PC-9 (cell line): ENCODE data around the gene FAM111A. TPM values are rescaled to one million over a fixed set of nuclear protein-coding genes. Genes with fewer than 3 reads are reported as not detected.
A peak's percentile ranks its signal among the peaks of the same experiment; 100 is the strongest.
"Not testable (repeated sequence)": the region's sequence is repeated elsewhere in the genome, so short reads cannot be mapped to it uniquely, and the experiment has no call there.

Experiments used
- Bru-seq: library from RNA; stranded (reverse); fragments of 400-500 nt; gene quantifications from one replicate; lab custom pipeline; 2021; lab: Mats Ljungman, UMichigan
- BruChase-seq, 2 experiments: library from RNA; stranded (reverse); fragments of 400-500 nt; gene quantifications; one replicate each; lab custom pipeline; 2021; lab: Mats Ljungman, UMichigan
- BruUV-seq: library from RNA; stranded (reverse); fragments of 400-500 nt; replicated peaks from 2 replicates; lab custom pipeline; 2021; lab: Mats Ljungman, UMichigan
- CTCF ChIA-PET: fragments of 300-600 bp; sonication (Branson Sonifier 250); formaldehyde crosslinking; loops from one replicate; lab custom pipeline; 2022; ENCODE audit warnings: antibody characterized with exemption; lab: Charles Lee
- POLR2A ChIA-PET: fragments of 300-600 bp; sonication (Branson Sonifier 250); formaldehyde crosslinking; loops from one replicate; lab custom pipeline; 2022; ENCODE audit warnings: antibody characterized with exemption; ENCODE audit not compliant: unreplicated experiment; lab: Charles Lee
- DNase-seq, 2 experiments: peaks; one replicate each; pipeline versions ENCODE4 v3.0.0 to v3.0.0-alpha.2; 2015 to 2022; ENCODE audit warnings: mixed read lengths in 1 of 2
- H2AFZ ChIP-seq: fragments of 200-600 bp; sonication (generic); 2 replicates; pipeline ENCODE4 v1.8.1; 2017; ENCODE audit warnings: antibody characterized with exemption
- H3F3A ChIP-seq: fragments of 200-600 bp; sonication (generic); 2 replicates; pipeline ENCODE4 v1.8.1; 2017; ENCODE audit warnings: antibody characterized with exemption, mild to moderate bottlenecking, low read depth; ENCODE audit not compliant: insufficient read depth
- H3K27ac ChIP-seq: fragments of 200-600 bp; sonication (generic); 2 replicates; pipeline ENCODE4 v1.6.1; 2016; ENCODE audit warnings: mixed run types
- H3K27me3 ChIP-seq: fragments of 200-600 bp; sonication (generic); 2 replicates; pipeline ENCODE4 v1.6.1; 2016; ENCODE audit warnings: low read depth, mixed run types; ENCODE audit not compliant: insufficient read depth
- H3K36me3 ChIP-seq: fragments of 200-600 bp; sonication (generic); 2 replicates; pipeline ENCODE4 v1.6.1; 2016; ENCODE audit warnings: low read depth, mixed run types
- H3K4me1 ChIP-seq: fragments of 200-600 bp; sonication (generic); replicated peaks from 2 replicates; pipeline ENCODE4 v1.6.1; 2016; ENCODE audit warnings: mixed run types; ENCODE audit not compliant: insufficient read depth
- H3K4me2 ChIP-seq: fragments of 200-600 bp; sonication (generic); 2 replicates; pipeline ENCODE4 v1.6.1; 2017; ENCODE audit warnings: mixed run types
- H3K4me3 ChIP-seq: fragments of 200-600 bp; sonication (generic); 2 replicates; pipeline ENCODE4 v1.6.1; 2016; ENCODE audit warnings: mixed run types
- H3K79me2 ChIP-seq: fragments of 200-600 bp; sonication (generic); 2 replicates; pipeline ENCODE4 v1.6.1; 2017; ENCODE audit warnings: low read depth, mixed run types
- H3K9me2 ChIP-seq: fragments of 200-600 bp; sonication (generic); 2 replicates; pipeline ENCODE4 v1.8.1; 2017; ENCODE audit warnings: mild to moderate bottlenecking; ENCODE audit not compliant: insufficient read depth
- H3K9me3 ChIP-seq: fragments of 200-600 bp; sonication (generic); 2 replicates; pipeline ENCODE4 v1.8.1; 2016; ENCODE audit warnings: low read depth; ENCODE audit not compliant: insufficient read depth
- H4K20me1 ChIP-seq: fragments of 200-600 bp; sonication (generic); 2 replicates; pipeline ENCODE4 v1.8.1; 2017; ENCODE audit not compliant: insufficient read depth
- EZH2 ChIP-seq: fragments of 200-600 bp; sonication (generic); IDR thresholded peaks from 2 replicates; pipeline ENCODE4 v1.8.0; 2017; ENCODE audit warnings: antibody characterized with exemption, low read depth
- intact Hi-C: fragments of 100-400 bp; cut with micrococcal nuclease; formaldehyde crosslinking; loops from one replicate; pipeline ENCODE4 v1.10.0; 2022; ENCODE audit not compliant: unreplicated experiment
- long read RNA-seq: library from polyadenylated mRNA; stranded (forward); transcript quantifications from one replicate; pipeline ENCODE4 v2.0.0, GENCODE V29; 2022
- total RNA-seq: library from RNA; stranded (reverse); gene quantifications from 2 replicates; pipeline ENCODE4 v1.2.3, GENCODE V29; 2021
- TF ChIP-seq, protein P1 (sequence below): fragments of 200-600 bp; sonication (generic); conservative IDR thresholded peaks from 2 replicates; pipeline ENCODE4 v1.6.1; 2017; ENCODE audit warnings: mixed run types, antibody characterized with exemption, mild to moderate bottlenecking, moderate library complexity

FAM111A gene
- 57.8 and 95.3 TPM in 2 replicates for total RNA-seq
- Bru-seq, nascent RNA = percentile 94 among the genes with signal in this experiment
- BruChase-seq, experiment 1, labeled RNA remaining after a 2-hour chase = percentile 96 among the genes with signal in this experiment
- BruChase-seq, experiment 2, labeled RNA remaining after a 6-hour chase = percentile 96 among the genes with signal in this experiment
- long read RNA-seq, transcript FAM111A-201 (4 exons, 3,592 nt) = major isoform, 20 of 57 reads
- long read RNA-seq, partial matches to known transcripts = 5 of 57 reads
- long read RNA-seq, other reads (novel, unspliced or antisense) = 27 of 57 reads

- BruUV-seq = TSS peak; percentile 35
- ChIA-PET CTCF (interaction anchor here (0.6 to 1.8 kb wide), 3 partner anchors 15 to 36 kb away, joined by 3 to 11 read pairs (median 3); partner anchors contain the start of gene DTX4), POLR2A (interaction anchor here (0.6 kb wide), 3 partner anchors 33 to 1476 kb away, joined by 3 to 5 read pairs (median 3); no protein-coding TSS in a partner anchor)
- peak; percentile 91 to 94 for DNase-seq
- Histone ChIP-seq H3F3A (peaks cover 29% of the 10 kb centered on the region), H3K9me3 (0 out of 2 replicates have a peak, but pooled peaks cover 2% of the 10 kb centered on the region), H3K79me2 (no peaks in the 10 kb centered on the region), H3K4me1 (peaks cover 37% of the 10 kb centered on the region), H4K20me1 (no peaks in the 10 kb centered on the region), H3K27ac (peak within 1 kb of the TSS; percentile 61), H3K27me3 (no peaks in the 10 kb centered on the region), H3K4me2 (peak within 1 kb of the TSS; percentile 78), H3K4me3 (peak within 1 kb of the TSS; percentile 72), H2AFZ (peak within 1 kb of the TSS; percentile 81), H3K9me2 (no peaks in the 10 kb centered on the region; the same call in 1 of the 2 replicates), H3K36me3 (peaks cover 7% of the 10 kb centered on the region; the same call in 1 of the 2 replicates)
- TF ChIP-seq, protein P1, sequence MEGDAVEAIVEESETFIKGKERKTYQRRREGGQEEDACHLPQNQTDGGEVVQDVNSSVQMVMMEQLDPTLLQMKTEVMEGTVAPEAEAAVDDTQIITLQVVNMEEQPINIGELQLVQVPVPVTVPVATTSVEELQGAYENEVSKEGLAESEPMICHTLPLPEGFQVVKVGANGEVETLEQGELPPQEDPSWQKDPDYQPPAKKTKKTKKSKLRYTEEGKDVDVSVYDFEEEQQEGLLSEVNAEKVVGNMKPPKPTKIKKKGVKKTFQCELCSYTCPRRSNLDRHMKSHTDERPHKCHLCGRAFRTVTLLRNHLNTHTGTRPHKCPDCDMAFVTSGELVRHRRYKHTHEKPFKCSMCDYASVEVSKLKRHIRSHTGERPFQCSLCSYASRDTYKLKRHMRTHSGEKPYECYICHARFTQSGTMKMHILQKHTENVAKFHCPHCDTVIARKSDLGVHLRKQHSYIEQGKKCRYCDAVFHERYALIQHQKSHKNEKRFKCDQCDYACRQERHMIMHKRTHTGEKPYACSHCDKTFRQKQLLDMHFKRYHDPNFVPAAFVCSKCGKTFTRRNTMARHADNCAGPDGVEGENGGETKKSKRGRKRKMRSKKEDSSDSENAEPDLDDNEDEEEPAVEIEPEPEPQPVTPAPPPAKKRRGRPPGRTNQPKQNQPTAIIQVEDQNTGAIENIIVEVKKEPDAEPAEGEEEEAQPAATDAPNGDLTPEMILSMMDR = no peak; the same call in 1 of the 2 replicates
- TF ChIP-seq EZH2 = no peak
- intact Hi-C loops = loop anchor here (1.0 to 10.0 kb wide), 5 partner anchors 30 to 1478 kb away; partner anchors contain the start of genes DTX4, FAM111B and ZDHHC5
These were observed at the start of gene FAM111A for GRCh38 chr11:59142530-59143507. Gene FAM111A, plus strand, starts transcription at chr11:59142856. Its CDS starts 6,017 bp downstream, at chr11:59148873.

GRCh38 chr11:59093576-59093975 lies 49.1 kb upstream of the FAM111A start:
- H2AFZ ChIP-seq, H3K4me3 ChIP-seq, POLR2A ChIA-PET, H3K27ac ChIP-seq, H3K4me1 ChIP-seq, H3K36me3 ChIP-seq, BruUV-seq, CTCF ChIA-PET, DNase-seq, H3F3A ChIP-seq, H3K9me3 ChIP-seq, H4K20me1 ChIP-seq, intact Hi-C loops, H3K4me2 ChIP-seq, H3K9me2 ChIP-seq, H3K79me2 ChIP-seq: not testable (repeated sequence)
- peaks cover 40% of the 10 kb centered on the region for H3K27me3 ChIP-seq

GRCh38 chr11:59095225-59095624 lies 47.4 kb upstream of the FAM111A start:
- H3F3A ChIP-seq, H4K20me1 ChIP-seq, H3K27ac ChIP-seq, POLR2A ChIA-PET, intact Hi-C loops, H3K4me1 ChIP-seq, CTCF ChIA-PET, H2AFZ ChIP-seq, H3K4me2 ChIP-seq, H3K79me2 ChIP-seq, H3K9me3 ChIP-seq, BruUV-seq, H3K36me3 ChIP-seq, H3K9me2 ChIP-seq, DNase-seq, H3K4me3 ChIP-seq: not testable (repeated sequence)
- peaks cover 39% of the 10 kb centered on the region for H3K27me3 ChIP-seq

- H3K4me2 ChIP-seq, POLR2A ChIA-PET, CTCF ChIA-PET, DNase-seq, H3K4me1 ChIP-seq, H3K9me3 ChIP-seq, H3F3A ChIP-seq, H3K27ac ChIP-seq, H3K36me3 ChIP-seq, H2AFZ ChIP-seq, BruUV-seq, H3K4me3 ChIP-seq, H3K79me2 ChIP-seq, intact Hi-C loops, H3K9me2 ChIP-seq, H4K20me1 ChIP-seq: not testable (repeated sequence)
- H3K27me3 ChIP-seq = peaks cover 47% of the 10 kb centered on the region
These were observed 46.6 kb upstream of the FAM111A start for GRCh38 chr11:59095972-59096575.
